NB4 (cell line): ENCODE data around the gene CASKIN1.

Experiments
- CTCF ChIP-seq: IDR thresholded peaks from one replicate; pipeline ENCODE4 v1.5.1; 2012; ENCODE audit warnings: low read depth, low read length
- MAX ChIP-seq: IDR thresholded peaks from 2 replicates; pipeline ENCODE4 v1.6.1; 2011; ENCODE audit warnings: low read depth, low read length
- POLR2A ChIP-seq: IDR thresholded peaks from 2 replicates; pipeline ENCODE4 v1.6.1; 2011; ENCODE audit warnings: mild to moderate bottlenecking; ENCODE audit not compliant: insufficient read length; ENCODE audit errors: extremely low read depth

GRCh38 chr16:2155977-2156848 lies 40.2 kb downstream of the CASKIN1 start:
- TF ChIP-seq MAX (no peak), CTCF (no peak), POLR2A (no peak)
